ENCODE measurements around the gene MRPL45. TPM values are rescaled to one million over a fixed set of nuclear protein-coding genes. Genes with fewer than 3 reads are reported as not detected.

MRPL45 gene
- total and polyA plus RNA-seq, 2 of the 13 experiments (the other 11 are each of a cell fraction or from before 2014, with no cell fraction given): 89.5 to 157 TPM

- DNase-seq (ENCODE audit: low spot score): no peak
- ATAC-seq: no peak
- Histone ChIP-seq H3K79me2 (ENCODE audit: insufficient read depth, low read length) (no peaks in the 10 kb centered on the region), H3K27me3 (ENCODE audit: control insufficient read depth in 1 of 2, insufficient read depth in 2 of 2, low read length in 2 of 2) (peaks cover 1 to 4% of the 10 kb centered on the region in 2 experiments; a peak in 2 of 5 replicates), H4K20me1 (ENCODE audit: insufficient read depth, low read length) (no peaks in the 10 kb centered on the region), H3K9me3 (ENCODE audit: low read length) (no peaks in the 10 kb centered on the region), H3K4me1 (ENCODE audit: insufficient read depth, low read length) (peaks cover 20% of the 10 kb centered on the region), H3K36me3 (replicated peaks in 1 of 2; ENCODE audit: control insufficient read depth in 1 of 2, insufficient read depth in 2 of 2, low read length in 2 of 2) (no peaks in the 10 kb centered on the region), H2AFZ (ENCODE audit: low read length) (no peak overlapping the region), H3K4me2 (ENCODE audit: low read depth, low read length) (no peak overlapping the region), H3K4me3 (replicated peaks in 1 of 3; ENCODE audit: insufficient read depth in 1 of 3, low read depth in 2 of 3, low read length in 3 of 3) (no peak overlapping the region), H3K9ac (ENCODE audit: insufficient read depth, low read depth, low read length) (no peak overlapping the region), H3K27ac (ENCODE audit: extremely low read length, insufficient read depth, low read length) (no peak overlapping the region)
- 60% methylated on average over 3 of the region's 3 CpGs for WGBS (ENCODE audit: low lambda C conversion rate)
- ChIA-PET POLR2A (interaction anchor here (1.2 kb wide), 1 partner anchor 70 kb away, joined by 3 read pairs; no protein-coding TSS in a partner anchor), CTCF (ENCODE audit: low intra/inter-chr PET ratio, low total read pairs) (no interaction called here)
- in situ Hi-C loops (cut with HindIII; ENCODE audit: extremely low pct_ligation_motif_present, low pct_unique_long_range_greater_than_20kb) (no loop called here), intact Hi-C loops (cut with micrococcal nuclease; ENCODE audit: unreplicated experiment) (no loop called here)
- TF ChIP-seq ZNF629 (CRISPR knock-in tag; conservative IDR thresholded peaks at IDR 0.05) (peak; percentile 87), MED1 (CRISPR knock-in tag; IDR thresholded peaks at IDR 0.05) (no peak), ZMYM2 (CRISPR knock-in tag; IDR thresholded peaks at IDR 0.05) (no peak)
- BruUV-seq (replicated peaks): no TSS peak
- no peak for FAIRE-seq
Observed at GRCh38 chr17:38344420-38344745, 47.4 kb downstream of the MRPL45 start.

- intact Hi-C loops (cut with micrococcal nuclease; ENCODE audit: unreplicated experiment): loop anchor here (5.0 kb wide), 1 partner anchor 142 kb away; no protein-coding TSS in a partner anchor
- CTCF ChIA-PET (ENCODE audit: low intra/inter-chr PET ratio, low total read pairs): no interaction called here
- Histone ChIP-seq H4K20me1 (ENCODE audit: insufficient read depth, low read length) (no peaks in the 10 kb centered on the region), H2AFZ (ENCODE audit: low read length) (no peak overlapping the region), H3K79me2 (ENCODE audit: insufficient read depth, low read length) (no peaks in the 10 kb centered on the region), H3K27me3 (ENCODE audit: control insufficient read depth in 1 of 2, insufficient read depth in 2 of 2, low read length in 2 of 2) (peaks cover 1 to 4% of the 10 kb centered on the region in 2 experiments; a peak in 2 of 5 replicates), H3K4me2 (ENCODE audit: low read depth, low read length) (no peak overlapping the region), H3K4me1 (ENCODE audit: insufficient read depth, low read length) (peaks cover 34% of the 10 kb centered on the region), H3K9ac (ENCODE audit: insufficient read depth, low read depth, low read length) (no peak overlapping the region), H3K9me3 (ENCODE audit: low read length) (no peaks in the 10 kb centered on the region), H3K27ac (ENCODE audit: extremely low read length, insufficient read depth, low read length) (no peak overlapping the region), H3K4me3 (replicated peaks in 1 of 3; ENCODE audit: insufficient read depth in 1 of 3, low read depth in 2 of 3, low read length in 3 of 3) (no peak overlapping the region), H3K36me3 (replicated peaks in 1 of 2; ENCODE audit: control insufficient read depth in 1 of 2, insufficient read depth in 2 of 2, low read length in 2 of 2) (no peaks in the 10 kb centered on the region)
- POLR2A ChIA-PET: interaction anchor here (0.7 kb wide), 1 partner anchor 24 kb away, joined by 6 read pairs; no protein-coding TSS in a partner anchor
- DNase-seq (ENCODE audit: low spot score): no peak
- TF ChIP-seq NR2F6 (IDR thresholded peaks at IDR 0.05): no peak
- peak; percentile 27; the same call in 1 of the 2 replicates for TF ChIP-seq NR2F6 (CRISPR knock-in tag; IDR thresholded peaks at IDR 0.05)
- 0 out of 2 replicates have a peak, but pooled peaks have one; percentile 40 for TF ChIP-seq RXRA (CRISPR knock-in tag; IDR thresholded peaks at IDR 0.05)
- no peak for TF ChIP-seq ZNF616 (CRISPR knock-in tag; IDR thresholded peaks at IDR 0.05; ENCODE audit: low read depth)
- no peak for TF ChIP-seq ZNF337 (CRISPR knock-in tag; IDR thresholded peaks at IDR 0.05; ENCODE audit: borderline replicate concordance, low read depth)
- peak; percentile 54 for TF ChIP-seq ZNF460 (CRISPR knock-in tag; IDR thresholded peaks at IDR 0.05; ENCODE audit: borderline replicate concordance)
- BruUV-seq (replicated peaks): no TSS peak
- ATAC-seq: no peak
- FAIRE-seq: no peak
- in situ Hi-C loops (cut with HindIII; ENCODE audit: extremely low pct_ligation_motif_present, low pct_unique_long_range_greater_than_20kb): loop anchor here (5.0 kb wide), 1 partner anchor 67 kb away; no protein-coding TSS in a partner anchor
- 31% methylated on average over 7 of the region's 7 CpGs for WGBS (ENCODE audit: low lambda C conversion rate)
Observed at GRCh38 chr17:38345743-38346142, 48.8 kb downstream of the MRPL45 start.
